Chondrocyte (in vitro differentiated cells): ENCODE results near the gene TMEM222. TPM values are rescaled to one million over a fixed set of nuclear protein-coding genes. Genes with fewer than 3 reads are reported as not detected.
"Not testable (repeated sequence)": the region's sequence is repeated elsewhere in the genome, so short reads cannot be mapped to it uniquely, and the experiment has no call there.

Source experiments
- DNase-seq: peaks from one replicate; pipeline ENCODE4 v3.0.0; 2021; ENCODE audit warnings: mixed read lengths, low spot score
- H3K27ac Mint-ChIP-seq: one replicate; pipeline ENCODE4 v1.8.0; 2021; ENCODE audit warnings: mild to moderate bottlenecking, moderate library complexity, mixed read lengths; ENCODE audit not compliant: unreplicated experiment
- H3K27me3 Mint-ChIP-seq: 2 replicates; pipeline ENCODE4 v1.8.0; 2021; ENCODE audit warnings: low read depth, mixed read lengths
- H3K36me3 Mint-ChIP-seq: 2 replicates; pipeline ENCODE4 v1.8.0; 2021; ENCODE audit warnings: low read depth, mixed read lengths
- H3K4me1 Mint-ChIP-seq: 2 replicates; pipeline ENCODE4 v1.8.0; 2021; ENCODE audit warnings: low read depth, mild to moderate bottlenecking, mixed read lengths
- H3K4me3 Mint-ChIP-seq: one replicate; pipeline ENCODE4 v1.8.0; 2021; ENCODE audit warnings: mild to moderate bottlenecking, moderate library complexity, mixed read lengths; ENCODE audit not compliant: unreplicated experiment
- H3K9me3 Mint-ChIP-seq: 2 replicates; pipeline ENCODE4 v1.8.0; 2021; ENCODE audit warnings: low read depth, mixed read lengths
- CTCF ChIP-seq: fragments of 200-600 bp; sonication (generic); IDR thresholded peaks from 2 replicates; pipeline ENCODE4 v1.5.0; 2021; ENCODE audit warnings: antibody characterized with exemption, mild to moderate bottlenecking, moderate library complexity
- long read RNA-seq: library from polyadenylated mRNA; stranded (forward); transcript quantifications from one replicate; pipeline ENCODE4 v2.0.0, GENCODE V29; 2021
- total RNA-seq: library from RNA; stranded (reverse); gene quantifications from 3 replicates; pipeline ENCODE4 v1.2.1, GENCODE V29; 2021

Gene TMEM222, protein sequence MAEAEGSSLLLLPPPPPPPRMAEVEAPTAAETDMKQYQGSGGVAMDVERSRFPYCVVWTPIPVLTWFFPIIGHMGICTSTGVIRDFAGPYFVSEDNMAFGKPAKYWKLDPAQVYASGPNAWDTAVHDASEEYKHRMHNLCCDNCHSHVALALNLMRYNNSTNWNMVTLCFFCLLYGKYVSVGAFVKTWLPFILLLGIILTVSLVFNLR
- total RNA-seq: 31.6 to 34.7 TPM (median 34.6 TPM) in 3 replicates
- long read RNA-seq, transcript TMEM222-211 (6 exons, 1,613 nt): major isoform, 47 of 56 reads
- long read RNA-seq, partial matches to known transcripts: 1 of 56 reads
- long read RNA-seq, other reads (novel, unspliced or antisense): 4 of 56 reads

DNA sequence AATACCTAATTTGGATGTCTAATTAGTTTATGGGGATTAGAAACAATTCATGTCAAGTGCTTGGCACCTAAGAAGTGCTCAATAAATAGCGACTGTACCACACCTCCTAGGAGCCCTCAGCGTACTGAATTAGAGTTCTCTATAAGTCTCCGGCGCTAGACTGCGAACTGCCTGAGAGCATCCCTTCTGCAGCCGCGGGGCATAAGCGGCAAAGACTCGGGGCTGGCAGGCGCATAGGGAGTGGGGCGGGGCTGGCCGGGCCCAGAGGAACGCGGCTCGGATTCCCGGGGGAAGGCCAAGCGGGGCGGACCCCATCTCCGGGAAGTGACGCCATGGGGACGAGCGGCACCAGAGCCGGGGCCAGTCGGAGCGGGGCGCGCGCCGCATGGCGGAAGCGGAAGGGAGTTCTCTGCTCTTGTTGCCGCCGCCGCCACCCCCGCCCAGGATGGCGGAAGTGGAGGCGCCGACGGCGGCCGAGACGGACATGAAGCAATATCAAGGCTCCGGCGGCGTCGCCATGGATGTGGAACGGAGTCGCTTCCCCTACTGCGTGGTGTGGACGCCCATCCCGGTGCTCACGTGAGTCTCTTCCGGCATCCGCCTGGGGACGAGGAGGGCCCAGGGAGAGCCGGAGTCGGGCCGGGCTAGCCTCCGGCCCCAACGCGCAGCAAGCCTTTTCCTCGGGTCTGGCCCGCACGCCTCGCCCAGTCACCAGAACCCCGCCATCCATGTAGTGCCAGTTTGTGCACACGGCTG lies at the start of gene TMEM222:
Gene TMEM222 (plus strand): TSS at position 351 of the 756 bp plus-strand sequence. CDS start 35 bp downstream, at position 386.
- DNase-seq: peak; percentile 100
- H3K4me3 Mint-ChIP-seq: peak within 1 kb of the TSS; percentile 95
- peak within 1 kb of the TSS; percentile 96 for H3K27ac Mint-ChIP-seq
- peaks cover 6% of the 10 kb centered on the region for H3K36me3 Mint-ChIP-seq
- peaks cover 4% of the 10 kb centered on the region for H3K27me3 Mint-ChIP-seq
- H3K4me1 Mint-ChIP-seq: peaks cover 30% of the 10 kb centered on the region
- TF ChIP-seq CTCF: peak; percentile 33
- no peaks in the 10 kb centered on the region for H3K9me3 Mint-ChIP-seq

- TF ChIP-seq CTCF: no peak
- Mint-ChIP-seq H3K9me3 (peaks cover 13% of the 10 kb centered on the region), H3K4me3 (no peak overlapping the region), H3K27ac (no peak overlapping the region), H3K27me3 (no peaks in the 10 kb centered on the region), H3K4me1 (no peaks in the 10 kb centered on the region), H3K36me3 (peaks cover 20% of the 10 kb centered on the region)
- no peak for DNase-seq
Observed at GRCh38 chr1:27274204-27274603, 47.8 kb upstream of the TMEM222 start.

DNA sequence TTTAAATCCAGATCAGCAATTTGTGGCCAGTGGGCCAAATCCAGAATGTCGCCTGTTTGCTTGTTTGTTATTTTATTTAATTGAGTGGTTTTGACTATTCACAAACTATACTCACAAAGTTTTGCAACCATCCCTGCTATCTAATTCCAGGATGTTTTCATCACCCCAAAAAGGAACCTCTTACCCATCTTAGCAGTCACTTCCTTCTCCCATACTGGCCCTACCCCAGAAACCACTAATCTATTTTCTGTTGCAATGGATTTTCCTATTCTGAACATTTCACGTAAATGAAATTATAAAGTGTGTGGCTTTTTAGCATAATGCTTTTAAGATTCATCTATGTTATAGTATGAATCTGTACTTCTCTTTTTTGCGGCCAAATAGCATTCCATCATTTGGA lies 46.3 kb upstream of the TMEM222 start:
- no peak for TF ChIP-seq CTCF
- Mint-ChIP-seq H3K4me1 (no peaks in the 10 kb centered on the region), H3K4me3 (no peak overlapping the region), H3K27me3 (no peaks in the 10 kb centered on the region), H3K9me3 (peaks cover 13% of the 10 kb centered on the region), H3K36me3 (peaks cover 19% of the 10 kb centered on the region), H3K27ac (no peak overlapping the region)
- DNase-seq: no peak

GRCh38 chr1:27284425-27285273 lies 37.3 kb upstream of the TMEM222 start:
- H3K27me3 Mint-ChIP-seq: no peaks in the 10 kb centered on the region
- H3K27ac Mint-ChIP-seq: no peak overlapping the region
- H3K4me3 Mint-ChIP-seq: no peak overlapping the region
- peaks cover 9% of the 10 kb centered on the region for H3K36me3 Mint-ChIP-seq
- H3K9me3 Mint-ChIP-seq: no peaks in the 10 kb centered on the region
- DNase-seq: no peak
- TF ChIP-seq CTCF: peak; percentile 94
- no peaks in the 10 kb centered on the region for H3K4me1 Mint-ChIP-seq

- no peaks in the 10 kb centered on the region for H3K27me3 Mint-ChIP-seq
- DNase-seq: no peak
- no peak overlapping the region for H3K4me3 Mint-ChIP-seq
Observed at GRCh38 chr1:27285274-27285660, 36.7 kb upstream of the TMEM222 start.

DNA sequence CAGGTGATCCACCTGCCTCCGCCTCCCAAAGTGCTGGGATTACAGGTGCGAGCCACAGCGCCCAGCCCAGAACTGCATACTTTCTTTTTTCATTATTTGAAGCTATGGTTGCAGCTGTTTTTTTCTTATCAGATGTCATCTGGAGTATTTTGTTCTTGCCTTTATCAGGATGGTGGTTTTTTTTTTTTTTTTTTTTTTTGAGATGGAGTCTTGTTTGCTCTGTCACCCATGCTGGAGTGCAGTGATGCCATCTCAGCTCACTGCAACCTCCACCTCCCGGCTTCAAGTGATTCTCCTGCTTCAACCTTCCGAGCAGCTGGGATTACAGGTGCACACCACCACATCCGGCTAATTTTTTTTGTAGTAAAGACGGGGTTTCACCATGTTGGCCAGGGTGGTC lies 36.1 kb upstream of the TMEM222 start:
- not testable (repeated sequence) for H3K27ac Mint-ChIP-seq, H3K4me3 Mint-ChIP-seq, H3K4me1 Mint-ChIP-seq, DNase-seq, H3K9me3 Mint-ChIP-seq, H3K27me3 Mint-ChIP-seq
- H3K36me3 Mint-ChIP-seq: peaks cover 14% of the 10 kb centered on the region

More at GRCh38 chr1:27285274-27285660, 36.7 kb upstream of the TMEM222 start:
- H3K9me3 Mint-ChIP-seq: no peaks in the 10 kb centered on the region
- TF ChIP-seq CTCF: no peak
- peaks cover 10% of the 10 kb centered on the region for H3K36me3 Mint-ChIP-seq
- H3K4me1 Mint-ChIP-seq: no peaks in the 10 kb centered on the region
- H3K27ac Mint-ChIP-seq: no peak overlapping the region

DNA sequence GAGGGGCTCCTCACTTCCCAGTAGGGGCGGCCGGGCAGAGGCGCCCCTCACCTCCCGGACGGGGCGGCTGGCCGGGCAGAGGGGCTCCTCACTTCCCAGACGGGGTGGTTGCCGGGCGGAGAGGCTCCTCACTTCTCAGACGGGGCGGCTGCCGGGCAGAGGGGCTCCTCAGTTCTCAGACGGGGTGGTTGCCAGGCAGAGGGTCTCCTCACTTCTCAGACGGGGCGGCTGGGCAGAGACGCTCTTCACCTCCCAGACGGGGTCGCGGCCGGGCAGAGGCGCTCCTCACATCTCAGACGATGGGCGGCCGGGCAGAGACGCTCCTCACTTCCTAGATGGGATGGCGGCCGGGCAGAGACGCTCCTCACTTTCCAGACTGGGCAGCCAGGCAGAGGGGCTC lies 32.8 kb upstream of the TMEM222 start:
- not testable (repeated sequence) for H3K4me1 Mint-ChIP-seq, H3K27me3 Mint-ChIP-seq, H3K27ac Mint-ChIP-seq, H3K4me3 Mint-ChIP-seq, DNase-seq, H3K9me3 Mint-ChIP-seq
- peaks cover 22% of the 10 kb centered on the region for H3K36me3 Mint-ChIP-seq
